Thyroid gland (tissue), 4 donors: ENCODE measurements around the gene KRTAP4-7. TPM values are rescaled to one million over a fixed set of nuclear protein-coding genes. Genes with fewer than 3 reads are reported as not detected.
"Not testable (repeated sequence)": the region's sequence is repeated elsewhere in the genome, so short reads cannot be mapped to it uniquely, and the experiment has no call there.

Source experiments
- DNase-seq, 2 donors: peaks; one replicate each; pipeline ENCODE4 v3.0.0-alpha.2; 2019
- H3K27ac ChIP-seq, 3 donors: fragments of 200-600 bp; sonication (generic); 1 replicate in 2 of 3; 2 replicates in 1 of 3; pipeline ENCODE4 v1.5.1; 2016 to 2019; ENCODE audit warnings: mild to moderate bottlenecking in 1 of 3, moderate library complexity in 1 of 3
- H3K27me3 ChIP-seq: fragments of 200-600 bp; sonication (generic); one replicate; pipeline ENCODE4 v1.5.1; 2019
- H3K36me3 ChIP-seq, 2 donors: fragments of 200-600 bp; sonication (generic); one replicate each; pipeline ENCODE4 v1.5.1; 2016 to 2019
- H3K4me1 ChIP-seq, 2 donors: fragments of 200-600 bp; sonication (generic); one replicate each; pipeline ENCODE4 v1.5.1; 2017 to 2019
- H3K4me3 ChIP-seq, 3 donors: fragments of 200-600 bp; sonication (generic); replicated peaks in 1 of 3; 1 replicate in 2 of 3; 2 replicates in 1 of 3; pipeline ENCODE4 v1.5.1; 2016; ENCODE audit warnings: mild to moderate bottlenecking in 1 of 3
- H3K9me3 ChIP-seq: fragments of 200-600 bp; sonication (generic); one replicate; pipeline ENCODE4 v1.5.1; 2017
- CTCF ChIP-seq, 6 experiments: fragments of 200-600 bp in 3 of 6; fragments of 450-650 bp in 3 of 6; sonication (generic) in 3 of 6; IDR thresholded peaks; one replicate each; pipeline ENCODE4 v1.5.1; 2016 to 2019; ENCODE audit warnings: antibody characterized with exemption in 6 of 6, mild to moderate bottlenecking in 2 of 6, inconsistent platforms in 1 of 6, moderate library complexity in 1 of 6
- POLR2A ChIP-seq, 2 donors: fragments of 450-650 bp; IDR thresholded peaks; one replicate each; pipeline ENCODE4 v1.6.1; 2017; ENCODE audit warnings: antibody characterized with exemption in 2 of 2, mild to moderate bottlenecking in 2 of 2, moderate library complexity in 1 of 2
- WGBS, 2 donors: methylation state at CpG; one replicate each; pipeline ENCODE4 v1.1.5; 2017; 5-methylcytosine and 5-hydroxymethylcytosine counted together
- intact Hi-C: fragments of 100-400 bp; cut with DNase I; formaldehyde crosslinking; loops from one replicate; pipeline ENCODE4 v1.15.1; 2023
- total RNA-seq, 4 donors: library from RNA; depleted of rRNA; stranded (reverse); fragments of >200 nt; gene quantifications; one replicate each; pipeline ENCODE4 v1.2.3, GENCODE V29; 2016

KRTAP4-7 gene
- total RNA-seq = not detected

DNA sequence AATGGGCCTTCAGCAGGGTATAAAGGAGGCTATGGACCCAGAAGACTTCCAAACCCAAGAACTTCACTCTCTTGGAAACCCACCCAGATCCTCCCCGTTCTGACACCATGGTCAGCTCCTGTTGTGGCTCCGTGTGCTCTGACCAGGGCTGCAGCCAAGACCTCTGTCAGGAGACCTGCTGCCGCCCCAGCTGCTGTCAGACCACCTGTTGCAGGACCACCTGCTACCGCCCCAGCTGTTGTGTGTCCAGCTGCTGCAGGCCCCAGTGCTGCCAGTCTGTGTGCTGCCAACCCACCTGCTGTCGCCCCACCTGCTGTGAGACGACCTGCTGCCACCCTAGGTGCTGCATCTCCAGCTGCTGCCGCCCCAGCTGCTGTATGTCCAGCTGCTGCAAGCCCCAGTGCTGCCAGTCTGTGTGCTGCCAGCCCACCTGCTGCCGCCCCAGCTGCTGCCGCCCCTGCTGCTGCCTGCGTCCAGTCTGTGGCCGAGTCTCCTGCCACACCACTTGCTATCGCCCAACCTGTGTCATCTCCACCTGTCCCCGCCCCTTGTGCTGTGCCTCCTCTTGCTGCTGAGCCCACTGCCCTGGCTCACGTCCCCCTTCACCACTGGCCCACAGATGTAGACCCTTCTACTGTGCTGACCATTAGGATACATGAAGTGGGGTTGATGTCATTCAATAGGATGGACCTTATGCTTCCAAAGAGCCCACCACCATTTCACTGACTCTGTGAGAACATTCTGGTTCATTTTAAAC lies at the start of gene KRTAP4-7:
TSS of gene KRTAP4-7 (plus strand) at position 51 of the 757 bp plus-strand sequence. CDS start at position 108, 57 bp downstream.
- DNase-seq, H3K36me3 ChIP-seq, H3K27me3 ChIP-seq, H3K9me3 ChIP-seq, H3K4me1 ChIP-seq, H3K27ac ChIP-seq, intact Hi-C loops, H3K4me3 ChIP-seq: not testable (repeated sequence)
- WGBS, 2 donors = 77 to 79% methylated on average over 7 to 9 of the region's 14 CpGs

- WGBS, 2 donors = 85 to 88% methylated on average over 5 to 8 of the region's 10 CpGs
- H3K27ac ChIP-seq, H3K4me3 ChIP-seq, DNase-seq, intact Hi-C loops, H3K36me3 ChIP-seq, H3K9me3 ChIP-seq, H3K27me3 ChIP-seq, H3K4me1 ChIP-seq: not testable (repeated sequence)
Observed at GRCh38 chr17:41034346-41034935, 49.5 kb upstream of the KRTAP4-7 start, which contains the start of gene KRTAP1-3. TSS of gene KRTAP1-3 (minus strand) at chr17:41034874. CDS start at chr17:41034821, 53 bp downstream.

DNA sequence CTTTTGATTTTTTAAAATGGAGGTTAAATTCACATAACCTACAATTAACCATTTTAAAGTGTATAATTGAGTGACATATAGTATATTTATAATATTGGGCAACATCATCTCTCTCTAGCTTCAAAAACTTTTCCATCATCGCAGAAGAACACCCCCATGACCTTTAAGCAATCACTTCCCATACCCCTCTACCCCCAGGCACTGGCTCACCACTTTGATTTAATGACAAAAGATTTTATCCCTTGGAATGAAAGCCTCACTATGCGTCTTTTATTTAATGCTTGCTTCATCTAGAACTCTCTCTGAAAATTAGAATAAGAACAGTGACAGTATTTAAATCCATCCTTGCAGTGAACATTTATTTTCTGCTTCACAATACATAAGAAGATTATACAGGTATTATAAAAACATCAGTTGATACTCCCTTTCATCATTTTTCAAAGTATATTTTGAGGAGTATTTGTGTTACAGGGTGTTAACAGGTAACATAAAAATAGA lies 46.0 kb upstream of the KRTAP4-7 start:
- no peak overlapping the region for H3K4me3 ChIP-seq
- 80 to 83% methylated on average over 2 of the region's 2 CpGs for WGBS, 2 donors
- no peak for DNase-seq
- H3K36me3 ChIP-seq = no peaks in the 10 kb centered on the region
- no peak overlapping the region for H3K27ac ChIP-seq
- TF ChIP-seq CTCF (IDR thresholded peaks at IDR 0.05) (no peak), POLR2A (IDR thresholded peaks at IDR 0.05) (no peak)
- H3K4me1 ChIP-seq = no peaks in the 10 kb centered on the region
- intact Hi-C loops = no loop called here
- H3K27me3 ChIP-seq = no peaks in the 10 kb centered on the region
- H3K9me3 ChIP-seq = no peaks in the 10 kb centered on the region

DNA sequence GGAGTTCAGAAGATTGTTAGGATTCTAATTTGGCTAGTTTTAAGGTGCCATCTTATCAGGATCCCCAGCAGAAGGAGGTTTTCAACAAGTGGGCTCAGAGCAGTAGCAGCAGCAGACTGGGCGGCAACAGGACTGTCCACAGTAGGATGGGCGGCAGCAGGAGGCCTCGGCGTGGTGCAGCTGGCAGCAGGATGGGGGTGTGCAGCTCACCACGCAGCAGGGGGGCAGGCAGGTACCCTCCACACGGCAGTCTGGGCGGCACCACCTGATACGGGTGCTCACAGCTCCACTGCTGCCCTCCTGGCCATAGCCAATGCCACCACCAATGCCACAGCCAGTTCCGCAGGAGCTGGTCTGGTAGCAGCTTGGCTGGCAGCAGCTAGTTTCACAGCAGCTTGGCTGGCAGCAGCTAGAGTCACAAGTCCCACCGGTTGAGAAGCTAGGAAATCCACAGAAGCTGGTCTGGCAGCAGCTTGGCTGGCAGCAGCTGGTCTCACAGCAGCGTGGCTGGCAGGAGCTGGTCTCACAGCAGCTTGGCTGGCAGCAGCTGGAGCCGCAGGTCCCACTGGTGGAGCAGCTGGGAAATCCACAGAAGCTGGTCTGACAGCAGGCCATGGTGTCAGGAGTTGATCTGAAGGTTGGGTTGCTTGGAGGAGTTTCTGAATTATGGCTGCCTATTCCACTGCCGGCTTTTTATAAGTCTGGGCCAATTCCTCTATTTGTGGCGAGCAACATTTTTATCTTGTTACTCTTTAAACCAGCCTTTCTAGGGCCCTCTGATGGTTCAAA lies 43.0 kb upstream of the KRTAP4-7 start, which contains the start of gene KRTAP1-1:
TSS of gene KRTAP1-1 (minus strand) at position 668 of the 789 bp plus-strand sequence. CDS start at position 615, 53 bp downstream.
- H3K9me3 ChIP-seq, DNase-seq, intact Hi-C loops, H3K4me1 ChIP-seq, H3K27me3 ChIP-seq, H3K36me3 ChIP-seq, H3K27ac ChIP-seq, H3K4me3 ChIP-seq: not testable (repeated sequence)
- 77 to 84% methylated on average over 3 to 12 of the region's 14 CpGs for WGBS, 2 donors

DNA sequence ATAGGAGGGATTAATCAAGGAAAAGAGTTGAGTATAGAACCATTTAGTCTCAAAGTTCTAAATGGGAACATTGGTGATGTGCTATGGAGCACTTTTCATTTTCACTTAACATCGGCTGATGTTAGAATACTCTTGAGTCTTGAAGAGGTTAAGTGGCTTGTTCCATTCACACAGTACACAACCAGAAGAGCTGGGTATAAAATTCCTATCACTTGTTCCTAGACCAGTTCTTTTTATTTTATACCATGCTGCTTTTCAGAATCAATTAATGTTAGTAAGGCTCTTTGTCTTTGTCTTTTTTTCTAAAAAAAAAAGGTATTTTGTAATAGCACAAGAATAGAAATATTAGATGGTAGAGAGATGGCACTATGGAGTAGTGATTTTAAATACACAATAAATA lies 41.0 kb upstream of the KRTAP4-7 start:
- WGBS, 2 donors = 77 to 83% methylated on average over 1 of the region's 1 CpG
- DNase-seq = no peak
- Histone ChIP-seq H3K27me3 (no peaks in the 10 kb centered on the region), H3K36me3 (no peaks in the 10 kb centered on the region), H3K4me1 (no peaks in the 10 kb centered on the region), H3K9me3 (no peaks in the 10 kb centered on the region), H3K4me3 (no peak overlapping the region), H3K27ac (no peak overlapping the region)
- intact Hi-C loops = no loop called here
- TF ChIP-seq POLR2A (IDR thresholded peaks at IDR 0.05) (no peak), CTCF (IDR thresholded peaks at IDR 0.05) (no peak)

DNA sequence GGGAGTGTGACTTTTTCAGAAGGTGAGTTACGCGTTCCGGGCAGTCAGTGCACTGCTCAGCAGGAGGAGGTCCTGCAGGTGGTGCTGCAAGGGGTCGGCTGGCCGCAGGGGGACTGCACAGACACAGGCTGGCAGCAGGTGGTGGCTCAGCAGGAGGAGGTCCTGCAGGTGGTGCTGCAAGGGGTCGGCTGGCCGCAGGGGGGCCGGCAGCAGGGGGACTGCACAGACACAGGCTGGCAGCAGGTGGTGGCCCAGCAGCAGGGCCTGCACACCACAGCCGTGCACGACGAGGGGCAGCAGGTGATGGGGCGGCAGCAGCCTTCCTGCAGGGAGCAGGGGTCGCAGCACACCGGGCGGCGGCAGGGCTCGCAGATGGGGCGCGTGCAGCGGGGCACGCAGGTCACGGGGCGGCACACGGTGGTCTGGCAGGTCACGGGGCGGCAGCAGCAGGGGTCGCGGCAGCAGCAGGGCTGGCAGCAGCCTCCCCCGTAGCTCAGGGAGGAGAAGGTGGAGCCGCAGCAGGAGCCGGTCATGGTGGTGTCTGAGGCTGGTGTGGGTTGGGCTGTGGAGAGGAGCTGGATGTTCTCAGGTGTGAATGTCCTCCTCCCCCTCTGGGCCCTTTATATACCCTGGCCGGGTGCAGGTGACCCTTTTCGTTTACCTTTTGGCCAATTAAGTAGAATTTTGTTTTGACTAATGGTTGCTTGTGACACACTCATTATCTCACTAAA lies 37.0 kb upstream of the KRTAP4-7 start, which contains the start of gene KRTAP2-1:
TSS of gene KRTAP2-1 (minus strand) at position 582 of the 731 bp plus-strand sequence. CDS start at position 533, 49 bp downstream.
- DNase-seq, H3K4me3 ChIP-seq, intact Hi-C loops, H3K27ac ChIP-seq, H3K4me1 ChIP-seq, H3K27me3 ChIP-seq, H3K36me3 ChIP-seq, H3K9me3 ChIP-seq: not testable (repeated sequence)
- WGBS, 2 donors = 36 to 44% methylated on average over 8 of the region's 33 CpGs
